A673 (cell line): ENCODE results near the gene GPS1.

Source experiments
- EZH2 ChIP-seq: fragments of 200-600 bp; sonication (generic); IDR thresholded peaks from 2 replicates; pipeline ENCODE4 v1.6.1; 2017; ENCODE audit warnings: borderline replicate concordance, low read depth, mild to moderate bottlenecking, mixed read lengths, antibody characterized with exemption, low read length; ENCODE audit not compliant: poor library complexity, severe bottlenecking
- TF ChIP-seq, protein P1 (sequence below): fragments of 300-800, 200-600 bp; sonication (generic); conservative IDR thresholded peaks from 2 replicates; pipeline ENCODE4 v1.5.1; 2017; ENCODE audit warnings: low read depth, mild to moderate bottlenecking, antibody characterized with exemption, low read length, moderate library complexity, mixed read lengths

DNA sequence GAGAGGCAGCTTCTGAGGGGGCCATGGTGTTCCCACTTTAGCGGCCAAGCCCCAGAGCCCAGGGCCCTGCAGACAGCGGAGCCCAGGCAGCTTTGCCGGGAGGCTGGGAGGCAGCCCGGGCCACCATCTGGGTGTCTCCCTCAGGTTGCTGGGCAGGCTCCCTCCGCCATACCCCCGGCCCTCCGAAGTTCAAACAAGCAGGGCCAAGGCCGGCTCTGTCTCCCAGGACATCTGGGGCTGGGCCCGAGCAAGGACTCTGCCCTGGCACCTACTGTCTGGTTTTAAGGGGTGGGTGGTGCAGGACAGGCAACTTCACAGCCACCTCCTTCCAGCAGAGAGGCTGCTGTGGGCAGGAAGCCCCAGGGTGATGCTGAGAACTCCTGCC lies 11.3 kb downstream of the GPS1 start:
- TF ChIP-seq, protein P1, sequence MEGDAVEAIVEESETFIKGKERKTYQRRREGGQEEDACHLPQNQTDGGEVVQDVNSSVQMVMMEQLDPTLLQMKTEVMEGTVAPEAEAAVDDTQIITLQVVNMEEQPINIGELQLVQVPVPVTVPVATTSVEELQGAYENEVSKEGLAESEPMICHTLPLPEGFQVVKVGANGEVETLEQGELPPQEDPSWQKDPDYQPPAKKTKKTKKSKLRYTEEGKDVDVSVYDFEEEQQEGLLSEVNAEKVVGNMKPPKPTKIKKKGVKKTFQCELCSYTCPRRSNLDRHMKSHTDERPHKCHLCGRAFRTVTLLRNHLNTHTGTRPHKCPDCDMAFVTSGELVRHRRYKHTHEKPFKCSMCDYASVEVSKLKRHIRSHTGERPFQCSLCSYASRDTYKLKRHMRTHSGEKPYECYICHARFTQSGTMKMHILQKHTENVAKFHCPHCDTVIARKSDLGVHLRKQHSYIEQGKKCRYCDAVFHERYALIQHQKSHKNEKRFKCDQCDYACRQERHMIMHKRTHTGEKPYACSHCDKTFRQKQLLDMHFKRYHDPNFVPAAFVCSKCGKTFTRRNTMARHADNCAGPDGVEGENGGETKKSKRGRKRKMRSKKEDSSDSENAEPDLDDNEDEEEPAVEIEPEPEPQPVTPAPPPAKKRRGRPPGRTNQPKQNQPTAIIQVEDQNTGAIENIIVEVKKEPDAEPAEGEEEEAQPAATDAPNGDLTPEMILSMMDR: no peak
- TF ChIP-seq EZH2: no peak
